Peyer's patch (tissue), 4 donors: ENCODE data around the gene EBF4. TPM values are rescaled to one million over a fixed set of nuclear protein-coding genes. Genes with fewer than 3 reads are reported as not detected.

ENCODE experiments used
- DNase-seq, 3 donors: peaks; one replicate each; pipeline ENCODE4 v3.0.0-alpha.2; 2017 to 2019
- H3K27ac ChIP-seq, 4 donors: fragments of 200-600 bp; sonication (generic); one replicate each; pipeline ENCODE4 v1.5.1; 2016 to 2019
- H3K27me3 ChIP-seq, 2 donors: fragments of 200-600 bp; sonication (generic); one replicate each; pipeline ENCODE4 v1.5.1; 2019
- H3K36me3 ChIP-seq, 3 donors: fragments of 200-600 bp; sonication (generic); one replicate each; pipeline ENCODE4 v1.5.1; 2016 to 2019
- H3K4me1 ChIP-seq, 4 donors: fragments of 200-600 bp; sonication (generic); one replicate each; pipeline ENCODE4 v1.5.1; 2016 to 2019
- H3K4me3 ChIP-seq, 4 donors: fragments of 200-600 bp; sonication (generic); 1 replicate in 3 of 4; 2 replicates in 1 of 4; pipeline ENCODE4 v1.5.1; 2016 to 2019; ENCODE audit warnings: mild to moderate bottlenecking in 1 of 4
- H3K9me3 ChIP-seq, 4 donors: fragments of 200-600 bp; sonication (generic); one replicate each; pipeline ENCODE4 v1.5.1; 2016 to 2019; ENCODE audit warnings: mild to moderate bottlenecking in 1 of 4
- POLR2A ChIP-seq, 2 donors: fragments of 450-650 bp; IDR thresholded peaks; one replicate each; pipeline ENCODE4 v1.5.1; 2017; ENCODE audit warnings: antibody characterized with exemption in 2 of 2, mild to moderate bottlenecking in 2 of 2, moderate library complexity in 2 of 2
- total RNA-seq, 4 donors: library from RNA; depleted of rRNA; stranded (reverse); fragments of >200 nt; gene quantifications; one replicate each; pipeline ENCODE4 v1.1.0, GENCODE V29; 2016
- TF ChIP-seq, protein P1 (sequence below), 6 experiments: fragments of 450-650 bp in 4 of 6; fragments of 200-600 bp in 2 of 6; sonication (generic) in 1 of 6; IDR thresholded peaks; one replicate each; pipeline ENCODE4 v1.5.1; 2017 to 2019; ENCODE audit warnings: antibody characterized with exemption in 6 of 6, mild to moderate bottlenecking in 3 of 6, moderate library complexity in 1 of 6

EBF4 gene
- total RNA-seq, 4 donors from 2014 or later: 1.4 to 17.3 (median 5.1) TPM

DNA sequence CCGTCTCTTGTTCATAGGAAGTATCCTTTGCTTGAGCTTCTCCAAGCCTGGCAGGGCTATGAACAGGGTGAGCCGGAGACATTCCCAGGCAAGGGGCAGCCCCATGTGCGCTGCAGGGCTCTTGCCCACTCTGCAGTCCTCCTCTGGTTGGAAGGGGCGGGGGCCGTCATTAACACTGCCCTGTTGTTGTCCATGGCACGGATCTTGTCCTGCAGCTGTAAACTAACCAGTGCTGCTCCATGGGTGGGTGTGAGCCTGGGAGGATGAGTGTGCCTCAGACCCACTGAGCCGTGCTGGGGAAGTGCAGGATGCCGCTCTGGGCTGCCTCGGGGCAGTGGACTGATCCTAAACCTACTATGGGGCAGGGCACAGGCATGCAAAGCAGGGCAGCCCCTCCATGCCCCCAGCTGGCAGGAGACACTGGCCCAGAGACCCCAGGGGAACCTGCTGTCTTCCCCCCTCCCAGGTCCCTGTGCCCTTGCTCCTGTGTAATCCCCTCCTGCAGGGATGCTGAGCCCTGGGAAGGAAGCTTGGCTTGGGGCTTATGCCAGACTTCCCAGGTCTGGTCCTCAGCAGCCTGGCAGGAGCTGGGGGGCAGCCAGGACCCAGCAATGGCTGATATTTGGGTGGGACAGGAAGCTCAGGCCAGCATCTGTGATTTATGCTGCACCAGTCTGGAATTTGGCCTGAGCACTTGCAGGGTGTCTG is 8.5 kb downstream of the EBF4 start:
- no peak for DNase-seq
- TF ChIP-seq POLR2A (IDR thresholded peaks at IDR 0.05): no peak
- TF ChIP-seq, protein P1, sequence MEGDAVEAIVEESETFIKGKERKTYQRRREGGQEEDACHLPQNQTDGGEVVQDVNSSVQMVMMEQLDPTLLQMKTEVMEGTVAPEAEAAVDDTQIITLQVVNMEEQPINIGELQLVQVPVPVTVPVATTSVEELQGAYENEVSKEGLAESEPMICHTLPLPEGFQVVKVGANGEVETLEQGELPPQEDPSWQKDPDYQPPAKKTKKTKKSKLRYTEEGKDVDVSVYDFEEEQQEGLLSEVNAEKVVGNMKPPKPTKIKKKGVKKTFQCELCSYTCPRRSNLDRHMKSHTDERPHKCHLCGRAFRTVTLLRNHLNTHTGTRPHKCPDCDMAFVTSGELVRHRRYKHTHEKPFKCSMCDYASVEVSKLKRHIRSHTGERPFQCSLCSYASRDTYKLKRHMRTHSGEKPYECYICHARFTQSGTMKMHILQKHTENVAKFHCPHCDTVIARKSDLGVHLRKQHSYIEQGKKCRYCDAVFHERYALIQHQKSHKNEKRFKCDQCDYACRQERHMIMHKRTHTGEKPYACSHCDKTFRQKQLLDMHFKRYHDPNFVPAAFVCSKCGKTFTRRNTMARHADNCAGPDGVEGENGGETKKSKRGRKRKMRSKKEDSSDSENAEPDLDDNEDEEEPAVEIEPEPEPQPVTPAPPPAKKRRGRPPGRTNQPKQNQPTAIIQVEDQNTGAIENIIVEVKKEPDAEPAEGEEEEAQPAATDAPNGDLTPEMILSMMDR (IDR thresholded peaks at IDR 0.05): no peak
- Histone ChIP-seq H3K27ac (no peak overlapping the region), H3K36me3 (no peaks in the 10 kb centered on the region), H3K27me3 (no peaks in the 10 kb centered on the region), H3K4me3 (no peak overlapping the region), H3K9me3 (no peaks in the 10 kb centered on the region), H3K4me1 (no peaks in the 10 kb centered on the region)

DNA sequence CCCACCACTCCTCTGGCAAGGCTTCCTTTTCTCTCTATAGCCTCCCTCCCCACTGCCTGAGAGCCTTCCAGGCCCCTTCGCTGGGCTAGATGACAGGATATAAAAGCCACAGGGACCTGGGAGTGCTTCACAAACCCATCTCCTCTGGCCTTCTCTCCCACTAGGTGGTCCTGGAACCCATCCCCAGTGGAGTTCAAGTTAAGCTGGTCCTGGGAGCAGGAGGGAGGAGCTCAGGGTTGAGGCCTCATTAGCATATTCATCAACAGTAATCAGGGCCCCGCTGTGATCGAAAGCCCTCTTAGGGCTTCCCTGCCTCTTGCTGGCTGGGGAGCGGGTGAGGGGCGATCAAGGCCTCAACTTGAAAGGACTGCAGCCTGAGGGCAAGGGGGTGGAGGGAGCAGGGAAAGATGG is 9.1 kb downstream of the EBF4 start:
- peak in 1 of 3 donors; percentile 23 for DNase-seq
- Histone ChIP-seq H3K4me3 (no peak overlapping the region), H3K36me3 (no peaks in the 10 kb centered on the region), H3K4me1 (no peaks in the 10 kb centered on the region), H3K27ac (no peak overlapping the region), H3K9me3 (no peaks in the 10 kb centered on the region), H3K27me3 (no peaks in the 10 kb centered on the region)
- TF ChIP-seq, protein P1 (IDR thresholded peaks at IDR 0.05): no peak
- no peak for TF ChIP-seq POLR2A (IDR thresholded peaks at IDR 0.05)

DNA sequence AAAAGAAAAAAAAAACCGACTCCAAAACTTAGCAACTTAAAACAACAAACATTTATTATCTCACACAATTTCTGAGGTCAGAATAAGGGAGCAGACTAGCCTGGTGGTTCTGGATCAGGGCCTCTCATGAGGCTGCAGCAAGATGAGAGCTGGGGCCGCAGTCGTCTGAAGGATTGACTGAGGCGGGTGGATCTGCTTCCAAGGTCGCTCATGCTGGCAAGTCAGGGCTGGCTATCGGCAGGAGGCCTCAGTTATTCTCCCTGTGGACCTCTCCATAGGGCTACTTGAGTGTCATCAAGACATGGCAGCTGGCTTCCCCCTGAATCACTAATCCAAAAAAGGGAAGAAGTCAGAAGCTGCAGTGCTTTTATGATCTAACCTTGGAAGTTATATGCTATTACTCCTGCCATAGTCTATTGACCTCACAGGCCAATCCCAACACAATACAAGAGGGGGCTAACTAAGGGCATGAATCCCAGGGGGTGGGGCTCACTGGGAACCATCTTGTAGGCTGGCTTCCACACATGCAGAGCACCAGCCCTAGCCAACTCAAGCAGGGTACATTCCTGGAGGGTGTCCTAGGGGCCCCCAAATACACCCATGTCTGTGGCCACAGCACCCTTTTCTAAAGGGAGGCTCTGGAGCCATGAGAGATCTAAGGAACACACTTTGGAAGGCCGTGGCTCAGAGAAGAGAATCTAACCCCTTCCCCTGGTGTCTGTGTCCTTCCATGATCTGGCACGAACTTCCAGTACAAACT is 11.3 kb downstream of the EBF4 start:
- no peak for TF ChIP-seq POLR2A (IDR thresholded peaks at IDR 0.05)
- TF ChIP-seq, protein P1 (IDR thresholded peaks at IDR 0.05): no peak
- DNase-seq: peak in 1 of 3 donors; percentile 14
- Histone ChIP-seq H3K27me3 (no peaks in the 10 kb centered on the region), H3K4me1 (no peaks in the 10 kb centered on the region), H3K9me3 (no peaks in the 10 kb centered on the region), H3K27ac (no peak overlapping the region), H3K4me3 (no peak overlapping the region), H3K36me3 (no peaks in the 10 kb centered on the region)

DNA sequence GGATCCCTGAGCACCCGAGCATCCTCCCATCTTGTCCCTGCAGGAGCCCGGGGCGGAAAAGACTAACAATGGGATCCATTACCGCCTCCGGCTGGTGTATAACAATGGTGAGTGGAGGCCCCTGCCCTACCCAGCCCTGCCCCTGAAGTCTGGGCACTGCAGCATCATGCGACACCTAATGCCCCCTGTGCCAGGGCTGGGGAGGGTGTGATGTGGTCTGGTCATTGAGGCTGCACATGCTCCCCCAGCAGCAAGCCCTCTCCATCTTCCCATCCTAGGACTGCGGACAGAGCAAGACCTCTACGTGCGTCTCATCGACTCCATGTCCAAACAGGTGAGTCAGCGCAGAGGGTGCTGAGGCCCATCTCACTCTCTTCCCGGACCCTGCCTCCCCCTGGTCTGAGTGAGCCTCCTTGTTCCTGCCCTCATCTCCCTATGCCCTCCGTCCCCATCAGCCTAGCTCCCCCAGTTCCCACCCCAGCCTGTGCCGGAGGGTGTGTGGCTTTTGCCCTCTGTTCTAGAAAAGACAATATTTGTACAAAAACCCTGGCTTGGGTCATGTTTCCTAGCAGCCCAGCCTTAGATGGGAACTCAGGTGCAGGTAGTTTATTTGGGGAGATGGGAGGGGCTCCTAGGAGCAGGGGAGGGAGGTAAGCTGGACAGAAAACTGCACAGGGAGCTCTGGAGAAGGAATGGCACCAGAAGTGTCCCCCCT is 13.5 kb downstream of the EBF4 start:
- Histone ChIP-seq H3K9me3 (no peaks in the 10 kb centered on the region), H3K4me3 (no peak overlapping the region), H3K36me3 (no peaks in the 10 kb centered on the region), H3K27ac (no peak overlapping the region), H3K4me1 (no peaks in the 10 kb centered on the region), H3K27me3 (no peaks in the 10 kb centered on the region)
- DNase-seq: peak in 1 of 3 donors; percentile 40
- no peak for TF ChIP-seq POLR2A (IDR thresholded peaks at IDR 0.05)
- TF ChIP-seq, protein P1 (IDR thresholded peaks at IDR 0.05): no peak

DNA sequence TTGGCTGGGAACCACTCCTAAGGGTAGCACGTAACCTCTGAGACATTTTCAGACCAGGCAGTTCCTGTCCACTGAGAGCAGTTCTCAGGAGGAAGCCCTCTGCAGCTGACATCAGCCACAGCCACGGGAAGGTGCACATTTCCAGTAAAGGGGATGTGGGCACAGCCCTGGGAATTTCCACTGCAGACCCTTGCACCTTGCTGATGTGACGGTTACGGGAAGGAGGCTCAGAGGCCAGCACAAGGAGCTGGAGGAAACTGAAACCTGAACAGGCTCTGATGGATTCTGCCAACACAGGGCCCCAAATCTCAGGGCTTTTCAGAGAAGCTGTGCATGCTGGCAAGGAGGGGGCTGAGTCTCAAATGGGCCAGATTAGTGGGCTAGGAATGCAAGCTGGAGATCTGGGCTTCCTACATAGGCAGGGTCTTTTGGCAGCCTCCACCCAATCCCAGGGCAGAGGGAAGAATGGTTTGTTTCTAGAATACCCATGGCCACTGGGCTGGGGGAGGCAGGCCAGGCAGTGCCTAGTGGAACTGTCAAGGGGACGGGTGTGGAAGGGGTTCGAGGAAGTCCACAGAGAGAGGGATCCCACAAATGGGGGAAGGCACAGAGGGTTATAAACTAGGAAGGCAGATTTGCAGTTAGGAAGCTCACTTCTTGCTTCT is 14.2 kb downstream of the EBF4 start:
- TF ChIP-seq POLR2A (IDR thresholded peaks at IDR 0.05): no peak
- TF ChIP-seq, protein P1 (IDR thresholded peaks at IDR 0.05): no peak
- Histone ChIP-seq H3K4me1 (no peaks in the 10 kb centered on the region), H3K27me3 (no peaks in the 10 kb centered on the region), H3K4me3 (no peak overlapping the region), H3K9me3 (no peaks in the 10 kb centered on the region), H3K36me3 (no peaks in the 10 kb centered on the region), H3K27ac (no peak overlapping the region)
- DNase-seq: no peak
